Heart right ventricle (tissue), 16 donors: ENCODE data around the gene RDH16. TPM values are rescaled to one million over a fixed set of nuclear protein-coding genes. Genes with fewer than 3 reads are reported as not detected.
"Not testable (repeated sequence)": the region's sequence is repeated elsewhere in the genome, so short reads cannot be mapped to it uniquely, and the experiment has no call there.

Experiments
- ATAC-seq, 8 donors: fragments of 200-7000 bp; cut with Tn5 transposase; one replicate each; pipeline ENCODE4 v1.9.1; 2020; ENCODE audit warnings: mild to moderate bottlenecking in 8 of 8, moderate library complexity in 8 of 8, moderate number of reproducible peaks in 1 of 8
- DNase-seq, 2 donors: peaks; one replicate each; pipeline ENCODE4 v3.0.0-alpha.2; 2020
- H3K27ac ChIP-seq, 10 donors: fragments of 200-600 bp; sonication (generic) in 2 of 10; one replicate each; pipeline versions ENCODE4 v1.5.0 to v1.8.0; 2020 to 2022; ENCODE audit warnings: mild to moderate bottlenecking in 3 of 10
- H3K27me3 ChIP-seq, 7 donors: fragments of 200-600 bp; one replicate each; pipeline ENCODE4 v1.8.0; 2021 to 2022; ENCODE audit warnings: mild to moderate bottlenecking in 2 of 7
- H3K36me3 ChIP-seq, 9 donors: fragments of 200-600 bp; sonication (generic) in 1 of 9; one replicate each; pipeline versions ENCODE4 v1.5.0 to v1.8.0; 2020 to 2022; ENCODE audit warnings: mild to moderate bottlenecking in 2 of 9
- H3K4me1 ChIP-seq, 9 donors: fragments of 200-600 bp; sonication (generic) in 1 of 9; one replicate each; pipeline versions ENCODE4 v1.5.0 to v1.8.0; 2020 to 2022; ENCODE audit warnings: mild to moderate bottlenecking in 4 of 9
- H3K4me3 ChIP-seq, 10 donors: fragments of 200-600 bp; sonication (generic) in 2 of 10; one replicate each; pipeline versions ENCODE4 v1.5.0 to v1.8.0; 2020 to 2022; ENCODE audit warnings: mild to moderate bottlenecking in 7 of 10, moderate library complexity in 2 of 10
- H3K9me3 ChIP-seq, 11 donors: fragments of 200-600 bp in 10 of 11; sonication (generic) in 2 of 11; one replicate each; pipeline versions ENCODE4 v1.5.0 to v1.8.0; 2013 to 2022; ENCODE audit warnings: mild to moderate bottlenecking in 2 of 11, control low read depth in 1 of 11, moderate library complexity in 1 of 11
- CTCF ChIP-seq, 9 donors: fragments of 200-600 bp; sonication (generic) in 2 of 9; IDR thresholded peaks; one replicate each; pipeline versions ENCODE4 v1.5.0 to v1.8.0; 2021 to 2022; ENCODE audit warnings: antibody characterized with exemption in 9 of 9, mild to moderate bottlenecking in 5 of 9, moderate library complexity in 1 of 9
- WGBS, 2 donors: extraction: QIAGEN DNeasy Blood & Tissue Kit; methylation state at CpG; one replicate each; pipeline ENCODE4 v1.1.7; 2013; ENCODE audit warnings: inconsistent platforms in 1 of 2; 5-methylcytosine and 5-hydroxymethylcytosine counted together
- intact Hi-C, 10 donors: fragments of 100-400 bp; cut with DNase I; formaldehyde crosslinking; loops; one replicate each; pipeline versions ENCODE4 v1.11.1 to v1.14.2; 2022
- polyA plus RNA-seq, 2 donors: library from polyadenylated mRNA; stranded (reverse); fragments of 200-250 nt; gene quantifications; one replicate each; pipeline ENCODE4 v1.2.3, GENCODE V29; 2013
- total RNA-seq, 10 donors: library from RNA; stranded (reverse); fragmentation: NEBNext Ultra II Directional in 3 of 10; extraction: Animal tissue kit (Norgen Biotek cat#: 25700) in 3 of 10; gene quantifications; one replicate each; pipeline versions ENCODE4 v1.2.1 to v1.2.4, GENCODE V29; 2021 to 2023
- donor health status: Arrhythmogenic right ventricular cardiomyopathy.
- donor health status: ischemic (EF 13 %, LVEDD 7.1; RV severe dilation, severe dysfunction).
- donor health status: healthy with polysubstance abuse.
- donor health status: DM: no; HTN: yes; CAD: no.
- donor health status: DM: no; HTN: no; CAD: no.
- donor health status: ischemic (EF 25% LVEDD 6.9; RV normal size, moderate dysfunction).
- donor health status: ischemic (EF 25% LVEDD 5.7; RV mildly dilated, moderate dysfunction).
- donor health status: healthy.
- donor health status: DM: yes; HTN: yes; CAD: no.
- donor health status: Ischemic cardiomyopathy.
- donor health status: ischemic (EF 35%, LVEDD 5.7; RV mildly dilated, moderate dysfunction).
- donor health status: nonischemic (EF 11% LVEDD 7.7; RV severe dilation, severe dysfunction).
- donor health status: DM: yes; HTN: yes; CAD: no.
- donor health status: PGD.
- donor health status: ischemic (EF 29% LVEDD 5.4; RV normal size, mild dysfunction).
- donor health status: nonischemic (EF 23%, LVEDD 6.1; RV moderate dilation, normal function).

The RDH16 gene
- total and polyA plus RNA-seq, 12 donors: 0.12 to 0.59 (median 0.23) TPM; not detected in 2

- Histone ChIP-seq H3K4me1 (peaks cover 0 to 18% (median 4%) of the 10 kb centered on the region in 9 donors), H3K9me3 (no peaks in the 10 kb centered on the region), H3K36me3 (no peaks in the 10 kb centered on the region), H3K27me3 (no peaks in the 10 kb centered on the region), H3K27ac (no peak overlapping the region), H3K4me3 (no peak overlapping the region)
- 82% methylated on average over 3 of the region's 3 CpGs for WGBS, 2 donors
- intact Hi-C loops: no loop called here
- no peak for ATAC-seq
- no peak for DNase-seq
- TF ChIP-seq CTCF (IDR thresholded peaks at IDR 0.05): no peak
Measured at GRCh38 chr12:56928262-56928661, 29.1 kb downstream of the RDH16 start.

GRCh38 chr12:56927281-56927680 is 30.1 kb downstream of the RDH16 start:
- Histone ChIP-seq H3K27ac (no peak overlapping the region), H3K36me3 (no peaks in the 10 kb centered on the region), H3K4me3 (no peak overlapping the region), H3K27me3 (no peaks in the 10 kb centered on the region), H3K4me1 (peaks cover 0 to 9% (median 0%) of the 10 kb centered on the region in 9 donors), H3K9me3 (no peaks in the 10 kb centered on the region)
- 87 to 95% methylated on average over 4 of the region's 4 CpGs for WGBS, 2 donors
- ATAC-seq: no peak
- DNase-seq: no peak
- intact Hi-C loops: no loop called here
- no peak for TF ChIP-seq CTCF (IDR thresholded peaks at IDR 0.05)

DNA sequence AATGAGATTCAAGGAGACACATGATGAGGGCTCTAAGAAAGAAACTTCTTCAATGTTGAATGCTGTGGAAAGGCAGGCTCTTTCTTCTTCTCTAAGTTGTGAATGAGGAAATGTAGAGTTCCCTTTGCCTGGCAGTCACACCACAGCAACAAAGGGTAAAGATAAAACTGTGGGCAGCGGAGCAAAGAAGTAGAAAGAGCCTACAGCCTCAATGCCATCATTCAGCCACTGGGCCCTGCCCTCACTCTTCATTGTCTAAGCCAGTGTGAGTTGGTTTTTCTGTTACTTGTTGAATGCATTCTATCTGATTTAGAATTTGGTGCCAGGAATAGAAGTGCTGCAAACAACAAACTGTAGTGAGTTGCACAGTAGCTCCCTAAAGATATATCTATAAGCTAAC is 35.4 kb downstream of the RDH16 start:
- ATAC-seq: no peak
- 59 to 89% methylated on average over 1 of the region's 1 CpG for WGBS, 2 donors
- Histone ChIP-seq H3K27ac (no peak overlapping the region), H3K27me3 (peaks cover 0 to 5% (median 0%) of the 10 kb centered on the region in 7 donors), H3K9me3 (peaks cover 0 to 5% (median 0%) of the 10 kb centered on the region in 11 donors), H3K4me3 (no peak overlapping the region), H3K36me3 (no peaks in the 10 kb centered on the region), H3K4me1 (no peaks in the 10 kb centered on the region)
- TF ChIP-seq CTCF (IDR thresholded peaks at IDR 0.05): no peak
- no peak for DNase-seq
- intact Hi-C loops: no loop called here

DNA sequence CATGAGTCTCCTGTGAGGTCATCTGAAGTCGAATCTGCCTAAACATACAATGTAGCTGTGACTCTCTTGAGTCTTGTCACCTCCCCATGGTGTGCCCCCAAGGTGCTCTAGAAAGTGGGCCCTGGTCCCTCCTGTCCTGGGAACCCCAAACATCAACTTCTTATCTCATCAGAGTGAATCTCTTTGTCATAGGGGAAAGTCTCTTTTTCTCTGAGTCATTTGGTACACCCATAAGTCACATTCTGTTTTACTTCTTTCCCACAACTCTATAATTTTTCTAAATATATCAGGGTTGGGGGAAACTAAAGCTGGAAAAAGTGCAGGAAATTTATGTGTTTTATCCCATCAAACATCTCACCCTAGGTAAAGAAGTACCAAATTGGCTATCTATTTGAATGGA is 36.1 kb downstream of the RDH16 start:
- DNase-seq (no peak), ATAC-seq (no peak)
- H3K4me1 ChIP-seq: no peaks in the 10 kb centered on the region
- H3K36me3 ChIP-seq: no peaks in the 10 kb centered on the region
- no peak overlapping the region for H3K4me3 ChIP-seq
- peaks cover 0 to 5% (median 0%) of the 10 kb centered on the region in 11 donors for H3K9me3 ChIP-seq
- no peak for TF ChIP-seq CTCF (IDR thresholded peaks at IDR 0.05)
- no peak overlapping the region for H3K27ac ChIP-seq
- H3K27me3 ChIP-seq: peaks cover 0 to 7% (median 0%) of the 10 kb centered on the region in 7 donors
- intact Hi-C loops: no loop called here
- 70 to 75% methylated on average over 1 of the region's 1 CpG for WGBS, 2 donors

GRCh38 chr12:56918139-56918538 is 39.3 kb downstream of the RDH16 start:
- WGBS, 2 donors: 90 to 94% methylated on average over 3 of the region's 3 CpGs
- DNase-seq, intact Hi-C loops, H3K9me3 ChIP-seq, H3K36me3 ChIP-seq, H3K27ac ChIP-seq, H3K27me3 ChIP-seq, H3K4me1 ChIP-seq, H3K4me3 ChIP-seq, ATAC-seq: not testable (repeated sequence)
